Measurements from ENCODE around the gene NCAPG.

The NCAPG gene

GRCh38 chr4:17876943-17877342, 66.2 kb downstream of the NCAPG start:
- H3K27ac ChIP-seq (replicated peaks): no peak overlapping the region
- no peak for DNase-seq (ENCODE audit: low read depth in 1 of 2, low spot score in 1 of 2)
- H3K27me3 ChIP-seq (ENCODE audit: insufficient read depth, poor library complexity, severe bottlenecking): no peaks in the 10 kb centered on the region
- TF ChIP-seq GABPA (IDR thresholded peaks at IDR 0.05; ENCODE audit: low read depth): no peak
- TF ChIP-seq CTCF (IDR thresholded peaks at IDR 0.05; ENCODE audit: insufficient read depth, low read length): no peak
- no peak for TF ChIP-seq POLR2AphosphoS5 (IDR thresholded peaks at IDR 0.05; ENCODE audit: low read depth)
- no peak for TF ChIP-seq REST (IDR thresholded peaks at IDR 0.05; ENCODE audit: insufficient replicate concordance, low read depth)
- no peak for TF ChIP-seq SPI1 (IDR thresholded peaks at IDR 0.05; ENCODE audit: borderline replicate concordance, low read depth)
- no peak overlapping the region for H3K4me3 ChIP-seq (replicated peaks; ENCODE audit: insufficient read depth, low read length)

GRCh38 chr4:17877661-17878060, 66.9 kb downstream of the NCAPG start:
- Histone ChIP-seq H3K27me3 (ENCODE audit: insufficient read depth, poor library complexity, severe bottlenecking) (no peaks in the 10 kb centered on the region), H3K27ac (replicated peaks) (no peak overlapping the region), H3K4me3 (replicated peaks; ENCODE audit: insufficient read depth, low read length) (no peak overlapping the region)
- TF ChIP-seq GABPA (IDR thresholded peaks at IDR 0.05; ENCODE audit: low read depth): no peak
- TF ChIP-seq CTCF (IDR thresholded peaks at IDR 0.05; ENCODE audit: insufficient read depth, low read length): no peak
- no peak for TF ChIP-seq POLR2AphosphoS5 (IDR thresholded peaks at IDR 0.05; ENCODE audit: low read depth)
- no peak for TF ChIP-seq SPI1 (IDR thresholded peaks at IDR 0.05; ENCODE audit: borderline replicate concordance, low read depth)
- DNase-seq (ENCODE audit: low read depth in 1 of 2, low spot score in 1 of 2): no peak

- TF ChIP-seq POLR2AphosphoS5 (IDR thresholded peaks at IDR 0.05; ENCODE audit: low read depth) (no peak), GABPA (IDR thresholded peaks at IDR 0.05; ENCODE audit: low read depth) (no peak), CTCF (IDR thresholded peaks at IDR 0.05; ENCODE audit: insufficient read depth, low read length) (no peak), SPI1 (IDR thresholded peaks at IDR 0.05; ENCODE audit: borderline replicate concordance, low read depth) (no peak), REST (IDR thresholded peaks at IDR 0.05; ENCODE audit: insufficient replicate concordance, low read depth) (no peak)
- Histone ChIP-seq H3K27ac (replicated peaks) (no peak overlapping the region), H3K4me3 (replicated peaks; ENCODE audit: insufficient read depth, low read length) (no peak overlapping the region), H3K27me3 (ENCODE audit: insufficient read depth, poor library complexity, severe bottlenecking) (no peaks in the 10 kb centered on the region)
- DNase-seq (ENCODE audit: low read depth in 1 of 2, low spot score in 1 of 2): no peak
These were observed 73.3 kb downstream of the NCAPG start for GRCh38 chr4:17884063-17884462.

- Histone ChIP-seq H3K27me3 (ENCODE audit: insufficient read depth, poor library complexity, severe bottlenecking) (no peaks in the 10 kb centered on the region), H3K4me3 (replicated peaks; ENCODE audit: insufficient read depth, low read length) (no peak overlapping the region), H3K27ac (replicated peaks) (no peak overlapping the region)
- TF ChIP-seq GABPA (IDR thresholded peaks at IDR 0.05; ENCODE audit: low read depth) (no peak), REST (IDR thresholded peaks at IDR 0.05; ENCODE audit: insufficient replicate concordance, low read depth) (no peak), CTCF (IDR thresholded peaks at IDR 0.05; ENCODE audit: insufficient read depth, low read length) (no peak), SPI1 (IDR thresholded peaks at IDR 0.05; ENCODE audit: borderline replicate concordance, low read depth) (no peak), POLR2AphosphoS5 (IDR thresholded peaks at IDR 0.05; ENCODE audit: low read depth) (no peak)
- DNase-seq (ENCODE audit: low read depth in 1 of 2, low spot score in 1 of 2): no peak
These were observed 73.7 kb downstream of the NCAPG start for GRCh38 chr4:17884511-17884910.

All from HL-60 (cell line).